Stimulated activated CD4-positive, alpha-beta T cell treated with anti-CD3 and anti-CD28 coated beads, Interleukin-12 subunit alpha, Interleukin-12 subunit beta, amount 100 ng/mL, for 48 hours (primary cell): Measurements from ENCODE around the gene DRD3.

Experiments used
- DNase-seq, 3 donors: peaks; one replicate each; pipeline ENCODE4 v3.0.0-alpha.2; 2020; ENCODE audit warnings: low read depth in 2 of 3, low spot score in 1 of 3

DRD3 gene

DNA sequence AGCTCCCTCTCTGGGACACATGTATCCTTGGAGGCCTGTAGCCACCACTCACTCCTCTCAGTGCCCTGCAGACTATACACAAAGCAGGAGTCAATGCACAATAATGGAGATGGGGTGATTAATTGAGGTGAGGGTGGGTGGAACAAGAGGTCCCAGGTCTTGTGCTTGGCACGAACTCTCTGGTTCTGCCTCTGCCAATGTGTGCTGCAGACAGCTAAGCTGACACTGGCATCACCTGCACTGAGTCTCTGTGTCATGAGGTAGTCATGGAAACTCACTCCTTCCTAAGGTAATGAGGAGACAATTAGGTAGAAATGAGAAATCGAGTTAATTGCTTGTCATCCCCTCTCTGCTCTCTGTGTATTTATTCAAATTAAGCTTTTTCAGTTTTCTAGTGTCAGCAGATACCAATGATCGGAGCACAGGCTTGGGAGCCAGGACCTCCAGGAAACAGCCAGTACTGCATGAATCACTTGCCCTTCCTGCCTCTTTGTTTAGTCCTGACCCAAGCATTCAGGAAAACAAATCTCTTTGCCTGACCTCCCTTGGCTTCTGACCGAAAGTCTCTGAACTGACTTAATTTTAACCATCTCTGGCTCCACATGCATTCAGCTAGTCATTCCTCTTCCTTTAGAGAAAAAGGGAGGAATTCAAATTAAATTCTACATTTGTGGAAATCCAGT, 56.7 kb downstream of the DRD3 start:
- no peak for DNase-seq

DNA sequence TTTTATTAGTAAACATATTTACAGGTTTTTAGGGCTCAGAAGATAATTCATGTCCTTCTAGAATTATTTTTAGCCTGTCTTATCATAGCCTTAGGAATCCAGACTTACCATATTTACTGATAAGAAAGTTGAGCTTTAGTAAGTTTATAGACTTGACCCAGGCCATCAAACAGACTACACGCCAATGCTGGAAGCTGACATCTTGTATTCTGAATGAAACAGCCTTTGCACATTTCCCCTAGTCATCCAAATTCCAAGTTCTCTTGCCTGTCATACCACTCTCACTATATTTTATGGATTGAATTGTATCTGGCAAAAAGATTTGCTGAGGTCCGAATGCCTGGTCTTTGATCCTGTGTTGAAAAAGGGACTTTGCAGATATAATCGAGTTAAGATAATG, 58.6 kb downstream of the DRD3 start:
- no peak for DNase-seq

DNA sequence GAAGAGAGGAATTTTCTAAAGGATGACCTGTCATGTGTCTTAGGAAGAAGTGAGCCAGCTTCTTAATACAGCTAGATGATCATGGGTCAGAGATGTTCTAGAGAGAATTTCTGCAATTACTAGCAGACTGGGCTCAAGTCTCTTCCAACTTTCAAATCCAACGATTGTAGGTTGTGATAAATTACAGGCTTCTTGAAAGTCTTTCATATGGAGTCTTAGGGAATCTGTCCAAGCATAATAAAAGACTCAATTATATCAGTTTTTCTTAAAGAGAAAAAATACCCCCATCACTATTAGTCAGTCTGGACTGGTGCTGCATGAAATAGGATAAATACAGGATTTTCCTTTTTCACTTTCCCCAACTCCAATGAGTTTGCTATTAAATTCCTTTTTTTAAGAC, 59.1 kb downstream of the DRD3 start:
- DNase-seq = no peak

DNA sequence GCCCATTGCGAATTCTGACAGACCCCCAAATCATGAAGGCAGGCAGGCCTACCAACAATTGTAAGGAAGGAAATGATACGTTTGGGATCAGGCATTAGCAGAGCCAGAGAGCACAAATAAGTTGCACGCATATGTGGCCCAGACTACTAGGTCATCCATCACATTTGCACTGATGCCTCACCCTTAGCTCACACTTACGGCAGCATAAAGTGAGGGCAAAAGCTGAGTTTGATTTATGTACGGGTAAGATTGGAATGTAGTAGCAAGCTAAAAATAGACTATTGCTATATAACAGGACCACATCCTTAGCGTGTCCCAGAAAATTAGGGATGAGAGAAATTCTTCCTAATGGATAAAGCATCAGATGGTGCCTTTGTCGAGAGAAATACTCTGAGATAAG, 63.7 kb downstream of the DRD3 start:
- no peak for DNase-seq

DNA sequence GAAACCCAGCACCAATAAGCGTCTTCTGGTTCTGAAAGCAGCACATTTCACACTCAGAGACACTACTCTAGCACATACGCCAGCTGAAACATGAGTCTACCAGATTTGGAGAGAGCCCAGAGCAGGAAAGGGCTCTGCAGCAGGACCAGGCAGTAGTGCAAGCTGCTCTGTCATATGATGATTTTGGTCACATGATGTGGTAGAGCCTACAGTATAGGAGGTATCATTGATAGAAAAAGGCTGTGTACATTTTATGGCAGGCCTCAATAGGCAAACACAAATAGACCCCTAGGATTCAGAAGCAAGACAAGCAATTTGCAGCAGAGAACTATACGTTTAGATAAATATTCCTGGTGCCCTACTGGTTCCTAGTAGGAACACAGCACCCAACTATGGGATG, 64.1 kb downstream of the DRD3 start:
- no peak for DNase-seq

DNA sequence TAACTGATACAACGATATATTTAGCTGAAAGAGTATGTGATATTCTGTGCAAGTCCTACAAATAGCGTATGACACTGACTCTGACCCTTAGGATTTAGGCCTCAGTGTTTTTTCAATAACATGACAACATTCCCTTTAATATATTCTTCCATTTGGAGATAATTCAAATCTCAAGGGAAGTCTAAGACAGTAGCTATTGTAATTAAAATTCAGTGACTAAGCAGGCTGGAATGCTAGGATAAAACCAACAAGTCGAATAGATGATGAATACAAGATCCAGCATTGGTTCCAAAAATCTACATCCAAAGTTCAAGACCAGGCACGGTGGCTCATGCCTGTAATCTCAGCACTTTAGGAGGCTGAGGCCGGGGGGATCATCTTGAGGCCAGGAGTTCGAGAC, 66.2 kb downstream of the DRD3 start:
- DNase-seq = no peak

DNA sequence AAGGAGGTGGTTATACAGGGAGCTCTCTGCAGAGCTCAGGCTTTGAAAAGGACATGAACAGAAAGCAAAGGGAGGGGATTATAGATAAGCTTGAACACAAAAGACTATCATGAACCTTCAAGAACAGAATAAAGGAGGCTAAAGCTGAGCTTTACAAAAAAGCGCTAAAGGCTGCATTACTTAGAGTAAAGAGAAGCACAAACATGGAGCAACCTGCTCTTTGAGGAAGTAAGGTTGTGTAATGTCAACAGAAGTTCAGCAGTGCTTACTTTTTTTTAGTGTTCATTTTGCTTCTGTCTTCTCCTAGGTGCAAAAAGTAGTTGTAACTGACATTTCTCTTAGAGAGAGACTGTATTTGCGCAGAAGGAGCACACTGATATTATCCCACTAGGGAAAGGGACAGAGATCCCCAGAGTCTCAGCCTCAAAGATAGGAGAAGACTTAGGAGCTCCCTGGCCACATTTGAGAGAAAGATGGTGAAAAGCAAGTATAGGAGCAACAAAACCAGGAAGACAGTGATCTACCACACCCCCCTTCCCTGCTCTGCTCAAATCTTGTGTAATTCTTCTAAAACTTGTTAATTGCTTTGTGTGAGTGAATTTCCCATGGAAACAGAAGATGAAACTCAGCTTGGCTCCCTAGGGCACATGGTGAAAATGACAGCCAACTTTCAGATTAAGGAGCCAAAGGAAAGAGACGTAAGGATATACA, 67.6 kb downstream of the DRD3 start:
- DNase-seq = no peak

DNA sequence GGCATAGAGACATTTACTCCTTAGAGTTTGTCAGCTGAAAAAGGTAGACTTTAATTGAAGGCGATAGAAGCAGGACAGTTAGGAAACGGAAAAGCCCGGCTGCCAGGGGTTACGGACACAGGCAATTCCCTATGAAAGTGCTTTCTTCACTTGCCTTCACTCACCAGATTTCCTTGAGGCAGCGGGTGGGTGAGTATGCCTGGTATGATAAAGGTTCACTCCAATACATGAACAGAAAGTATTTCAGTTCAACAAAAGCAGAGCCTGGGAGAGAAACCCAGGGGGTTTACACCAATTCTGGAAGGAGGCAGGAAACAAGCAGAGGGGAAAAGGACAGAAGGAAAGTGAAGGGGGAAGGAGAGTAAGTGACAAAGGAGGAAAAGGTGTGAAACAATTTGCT, 68.4 kb downstream of the DRD3 start:
- DNase-seq = no peak

DNA sequence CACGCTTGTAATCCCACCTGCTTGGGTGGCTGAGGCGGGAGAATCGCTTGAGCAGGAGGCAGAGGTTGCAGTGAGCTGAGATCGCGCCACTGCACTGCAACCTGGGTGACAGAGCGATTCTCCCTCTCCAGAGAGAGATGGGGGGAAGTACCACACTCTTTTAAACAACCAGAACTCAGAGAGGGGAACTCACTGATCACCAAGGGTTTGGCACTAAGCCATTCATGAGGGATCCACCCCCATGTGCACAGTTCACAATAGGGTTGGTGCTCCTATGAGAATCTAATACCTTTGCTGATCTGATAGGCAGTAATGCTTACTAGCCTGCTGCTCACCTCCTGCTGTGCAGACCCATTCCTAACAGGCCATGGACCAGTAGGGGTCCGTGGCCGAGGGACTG, 70.7 kb downstream of the DRD3 start:
- no peak for DNase-seq

DNA sequence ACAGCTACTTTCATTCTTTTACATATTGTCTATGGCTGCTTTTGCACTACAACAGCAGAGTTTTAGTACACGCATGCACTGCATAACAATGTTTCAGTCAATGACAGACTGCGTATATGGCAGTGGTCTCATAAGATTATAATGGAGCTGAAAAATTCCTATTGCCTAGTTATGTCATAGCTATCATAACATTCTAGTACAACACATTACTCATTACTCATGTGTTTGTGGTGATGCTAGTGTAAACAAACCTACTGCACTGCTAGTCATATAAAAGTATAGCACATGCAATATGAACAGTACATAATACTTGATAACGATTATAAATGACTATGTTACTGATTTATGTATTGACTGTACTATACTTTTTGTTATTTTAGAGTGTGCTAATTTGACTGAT, 74.4 kb downstream of the DRD3 start:
- no peak for DNase-seq

DNA sequence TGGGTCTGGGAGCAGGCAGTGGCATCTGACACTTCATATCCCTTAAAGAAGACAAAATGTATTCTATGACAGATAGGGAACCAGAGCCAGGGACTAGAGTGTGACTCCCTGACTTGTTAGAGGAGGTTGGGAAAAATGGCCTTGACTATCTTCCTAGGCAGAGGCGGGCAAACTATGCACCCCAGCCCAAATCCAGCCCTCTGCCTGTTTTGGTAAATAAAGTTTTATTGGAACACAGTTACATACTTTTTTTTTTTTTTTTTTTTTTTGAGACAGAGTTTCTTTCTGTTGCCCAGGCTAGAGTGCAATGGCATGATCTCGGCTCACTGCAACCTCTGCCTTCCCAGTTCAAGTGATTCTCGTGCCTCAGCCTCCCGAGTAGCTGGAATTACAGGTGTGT, 75.0 kb downstream of the DRD3 start:
- DNase-seq = no peak

DNA sequence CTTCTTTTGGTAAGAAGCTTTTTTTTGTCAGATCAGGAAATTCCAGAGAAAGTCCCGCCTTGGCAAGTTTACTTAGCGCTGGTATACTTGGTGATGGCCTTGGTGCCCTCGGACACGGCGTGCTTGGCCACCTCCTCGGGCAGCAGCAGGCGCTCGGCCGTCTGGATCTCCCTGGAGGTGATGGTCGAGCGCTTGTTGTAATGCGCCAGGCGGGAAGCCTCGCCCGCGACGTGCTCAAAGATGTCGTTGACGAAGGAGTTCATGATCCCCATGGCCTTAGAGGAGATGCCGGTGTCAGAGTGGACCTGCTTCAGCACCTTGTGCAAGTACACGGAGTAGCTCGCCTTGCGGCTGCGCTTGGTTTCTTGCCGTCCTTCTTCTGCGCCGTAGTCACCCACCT, 75.7 kb downstream of the DRD3 start:
- no peak for DNase-seq

DNA sequence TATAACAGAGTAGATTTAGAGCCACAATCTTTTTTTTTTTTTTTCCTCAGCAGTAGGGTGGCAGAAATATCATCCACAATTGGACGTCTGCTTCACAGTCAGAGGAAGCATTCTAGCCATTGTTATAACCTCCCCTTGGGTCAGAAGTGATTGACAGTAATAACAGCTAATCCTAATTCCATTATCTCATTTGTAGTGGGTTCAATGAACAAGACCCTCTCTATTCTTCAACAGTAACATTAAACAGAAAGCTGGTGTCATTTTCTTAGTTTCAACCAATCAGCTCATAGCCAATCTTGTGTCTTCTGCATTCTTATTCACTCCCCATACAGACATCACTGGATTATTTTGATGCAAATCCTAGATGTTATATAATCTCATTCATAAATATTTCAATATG, 77.8 kb downstream of the DRD3 start:
- DNase-seq = no peak

DNA sequence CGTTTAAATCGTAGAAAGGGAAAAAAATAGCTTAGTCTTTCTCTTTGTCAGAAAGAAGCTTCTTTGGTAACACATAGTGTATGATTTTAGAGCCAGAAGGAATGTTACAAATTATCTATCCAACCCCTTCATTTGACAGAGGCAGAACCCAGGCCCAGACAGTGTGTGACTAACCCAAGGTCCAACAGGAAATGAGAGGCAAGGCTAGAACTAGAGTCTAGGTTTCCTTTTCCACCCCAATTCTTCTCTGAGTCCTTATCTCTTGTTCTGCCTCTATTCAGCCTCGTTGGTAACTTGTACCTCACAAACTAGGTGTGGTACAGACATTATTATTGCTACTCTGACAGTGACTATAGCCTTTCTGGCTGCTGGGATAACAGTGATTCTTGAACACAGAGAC, 83.1 kb downstream of the DRD3 start:
- DNase-seq = no peak

DNA sequence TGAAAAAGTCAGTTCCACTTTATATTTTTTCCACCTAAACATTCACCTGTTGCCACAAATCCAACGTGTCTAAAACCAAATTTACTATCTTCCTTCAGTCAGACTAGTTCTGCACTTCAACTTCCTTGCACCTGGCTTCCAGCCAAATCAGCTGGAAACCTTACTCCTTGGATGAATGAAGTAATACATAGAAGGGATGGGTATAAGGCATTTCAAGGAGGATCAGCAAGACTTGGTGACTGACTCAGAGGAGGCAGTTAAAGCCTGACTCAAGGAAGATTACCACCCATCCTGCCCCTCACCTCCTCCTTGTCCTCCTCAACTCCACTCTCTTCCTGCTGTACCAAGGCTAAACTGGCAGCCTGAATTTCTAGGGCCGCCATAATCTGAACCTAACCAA, 85.3 kb downstream of the DRD3 start:
- DNase-seq = no peak

DNA sequence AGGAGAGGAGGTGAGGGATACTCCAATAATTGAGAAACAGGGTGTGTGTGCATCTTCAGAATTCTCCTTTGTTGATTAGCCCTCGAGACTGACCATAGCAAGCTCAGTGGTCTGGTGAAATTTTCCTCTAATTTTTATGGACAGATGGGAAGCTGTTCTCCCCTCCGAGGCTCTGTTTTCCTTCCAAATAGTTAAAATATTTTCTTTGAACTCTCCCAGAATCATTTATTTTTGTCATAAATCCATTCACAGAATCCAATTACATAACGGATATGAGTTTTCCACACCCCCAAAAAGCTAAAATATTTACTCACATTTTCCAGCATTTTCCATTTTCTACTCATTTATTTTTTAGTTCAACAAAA, 85.9 kb downstream of the DRD3 start:
- no peak for DNase-seq

DNA sequence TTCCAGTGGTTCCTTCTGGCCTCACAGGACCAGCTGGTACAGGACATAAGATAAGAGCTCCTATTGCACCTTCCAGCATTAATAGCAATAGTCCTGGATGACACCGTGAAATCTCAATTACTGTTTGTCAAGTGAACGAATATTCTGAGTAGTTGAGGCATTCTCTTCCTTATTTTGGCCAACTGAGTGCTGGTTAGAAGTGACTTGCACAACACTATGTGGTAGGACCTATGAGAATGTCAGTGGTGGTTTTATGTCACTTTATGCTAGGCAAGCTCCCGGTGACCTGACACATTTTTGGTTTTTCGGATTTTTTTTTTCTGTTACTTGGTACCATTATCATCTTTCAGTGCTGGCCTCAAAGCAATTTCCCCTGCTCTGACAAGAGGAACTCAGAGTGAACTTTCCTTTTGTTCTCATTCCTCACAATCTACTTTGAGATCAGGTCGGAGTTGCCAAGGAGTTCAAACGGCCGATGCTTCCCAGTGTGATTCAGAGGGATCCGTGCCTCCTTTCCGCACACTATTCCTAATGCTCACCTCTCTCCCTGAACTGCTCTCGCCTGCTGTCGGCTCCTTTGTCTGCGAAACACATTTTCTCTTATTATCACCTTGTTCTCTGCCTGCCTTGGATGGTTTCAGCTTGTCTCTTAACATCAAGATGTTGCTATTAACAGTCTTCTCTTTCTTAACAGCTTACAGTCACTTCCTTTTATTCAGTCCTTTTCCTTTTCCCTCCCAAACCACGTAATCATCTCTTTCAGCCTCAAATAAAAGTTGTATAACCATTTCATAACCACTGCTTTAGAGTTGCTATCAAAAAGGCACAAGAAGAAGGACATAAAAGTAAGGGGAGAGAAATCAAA, 86.5 kb downstream of the DRD3 start:
- DNase-seq = no peak

DNA sequence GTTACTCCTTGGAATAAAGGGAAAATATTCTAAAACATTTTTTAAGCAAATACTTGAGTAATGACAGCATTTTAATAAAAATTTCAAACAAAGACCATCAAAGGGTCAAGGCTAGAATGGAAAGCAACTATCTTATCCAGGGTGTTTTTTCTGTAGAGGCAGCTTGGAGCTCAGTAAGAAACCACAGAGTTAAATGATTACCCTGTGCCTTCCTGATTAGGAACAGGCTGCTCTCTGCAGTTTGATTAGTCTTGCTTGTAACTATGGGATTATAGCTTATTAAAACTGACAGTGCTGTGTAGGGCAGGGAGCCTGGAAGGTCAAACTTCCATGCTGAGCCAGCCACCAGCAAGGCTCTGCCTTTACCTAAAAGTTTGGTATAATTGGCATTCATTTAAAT, 89.2 kb downstream of the DRD3 start:
- no peak for DNase-seq

DNA sequence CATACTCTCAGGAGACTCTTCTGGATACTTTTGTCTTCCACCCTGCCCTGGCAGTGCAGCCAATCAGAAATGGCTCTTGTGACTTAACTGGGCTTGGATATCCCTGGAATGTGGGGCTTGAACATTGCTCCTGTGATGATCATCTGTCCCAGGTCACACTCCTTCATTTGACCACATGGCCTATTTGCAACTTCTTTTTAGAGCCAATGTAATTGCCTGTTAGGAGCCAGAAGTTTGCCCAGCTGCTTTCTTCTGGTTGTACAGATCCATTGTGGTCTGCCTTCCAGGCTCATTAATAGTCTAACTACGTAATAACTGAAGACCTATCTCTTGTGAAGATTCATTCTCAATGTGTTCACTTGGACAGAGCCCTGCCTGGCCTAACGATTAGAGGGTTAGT, 92.5 kb downstream of the DRD3 start:
- DNase-seq = no peak

DNA sequence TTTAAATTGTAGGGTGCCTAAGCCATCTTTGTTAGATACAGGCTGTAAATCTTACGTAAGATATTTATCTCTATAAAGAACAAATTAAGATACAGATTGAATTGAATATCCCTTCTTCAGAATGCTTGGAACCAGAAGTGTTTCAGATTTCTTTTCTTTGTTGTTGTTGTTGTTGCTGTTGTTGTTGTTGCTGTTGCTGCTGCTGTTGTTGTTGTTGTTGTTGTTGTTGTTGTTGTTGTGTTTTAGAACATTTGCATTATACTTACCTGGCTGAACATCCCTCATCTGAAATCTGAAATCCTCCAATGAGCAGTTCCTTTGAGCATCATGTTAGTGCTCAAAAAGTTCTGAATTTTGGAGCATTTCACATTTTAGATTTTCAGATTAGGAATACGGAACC, 95.7 kb downstream of the DRD3 start:
- DNase-seq = no peak

DNA sequence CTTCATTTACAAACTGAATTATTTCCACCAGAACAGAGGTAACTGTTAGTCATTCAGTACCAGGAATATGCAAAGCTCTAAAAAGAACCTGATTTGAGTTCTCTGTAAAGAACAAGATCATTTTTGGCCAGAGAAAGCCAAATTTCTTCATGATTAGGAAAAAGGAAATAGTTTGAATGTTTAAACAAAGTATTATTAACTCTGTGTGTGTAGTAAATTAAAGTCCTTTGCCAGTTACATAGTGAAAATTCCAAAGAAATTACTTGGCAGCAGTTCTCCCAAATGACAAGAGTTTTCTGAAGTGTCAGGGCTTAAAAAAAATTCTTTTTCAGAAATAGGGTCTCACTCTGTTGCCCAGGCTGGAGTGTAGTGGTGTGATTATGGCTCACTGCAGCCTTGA, 97.8 kb downstream of the DRD3 start:
- no peak for DNase-seq

DNA sequence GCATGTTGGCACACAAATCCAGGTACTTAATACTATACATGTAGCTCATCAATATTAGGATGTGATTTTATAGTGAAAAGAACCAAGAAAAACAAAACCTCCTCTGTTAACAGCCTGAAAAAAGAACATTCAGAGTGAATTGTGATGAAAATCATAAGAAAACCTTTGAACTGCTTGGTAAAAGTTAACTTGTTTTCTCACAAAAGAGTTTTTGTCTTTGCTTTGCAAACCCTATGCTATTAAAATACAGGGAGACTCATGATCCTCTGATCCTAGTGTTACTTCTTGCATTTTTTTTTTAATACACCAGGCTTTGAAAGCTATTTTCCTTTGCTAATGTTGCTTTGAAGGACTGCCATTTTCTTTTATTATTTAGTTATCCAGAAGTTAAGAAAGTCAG, 98.7 kb downstream of the DRD3 start:
- DNase-seq = no peak
